Muscle layer of duodenum (tissue), 2 donors: ENCODE measurements around the gene GLT8D1.
A peak's percentile ranks its signal among the peaks of the same experiment; 100 is the strongest.

Experiments
- H3K27ac ChIP-seq: one replicate; pipeline ENCODE4 v1.7.0; 2013; ENCODE audit warnings: mild to moderate bottlenecking, low read length
- H3K27me3 ChIP-seq: one replicate; pipeline ENCODE4 v1.7.0; 2013; ENCODE audit warnings: low read depth, mild to moderate bottlenecking, control low read depth, low read length
- H3K36me3 ChIP-seq, 2 donors: one replicate each; pipeline ENCODE4 v1.7.0; 2013; ENCODE audit warnings: low read length in 2 of 2, control low read depth in 1 of 2, mild to moderate bottlenecking in 1 of 2; ENCODE audit not compliant: insufficient read depth in 2 of 2, control insufficient read depth in 1 of 2
- H3K4me1 ChIP-seq, 2 donors: one replicate each; pipeline ENCODE4 v1.7.0; 2013; ENCODE audit warnings: low read length in 2 of 2, mild to moderate bottlenecking in 2 of 2, control low read depth in 1 of 2, moderate library complexity in 1 of 2; ENCODE audit not compliant: insufficient read depth in 2 of 2, control insufficient read depth in 1 of 2
- H3K4me3 ChIP-seq, 2 donors: one replicate each; pipeline ENCODE4 v1.7.0; 2013; ENCODE audit warnings: low read length in 2 of 2, low read depth in 1 of 2, mild to moderate bottlenecking in 1 of 2
- H3K9me3 ChIP-seq, 2 donors: one replicate each; pipeline ENCODE4 v1.7.0; 2013; ENCODE audit warnings: low read length in 2 of 2, control low read depth in 1 of 2, mild to moderate bottlenecking in 1 of 2; ENCODE audit not compliant: control insufficient read depth in 1 of 2
- donor health status: healthy.

Gene GLT8D1

GRCh38 chr3:52690560-52690959 lies 15.0 kb downstream of the GLT8D1 start:
- Histone ChIP-seq H3K27ac (no peak overlapping the region), H3K36me3 (peaks cover 72 to 82% of the 10 kb centered on the region in 2 donors), H3K4me3 (no peak overlapping the region), H3K27me3 (no peaks in the 10 kb centered on the region), H3K9me3 (no peaks in the 10 kb centered on the region), H3K4me1 (peaks cover 0 to 11% of the 10 kb centered on the region in 2 donors)

- peaks cover 4 to 18% of the 10 kb centered on the region in 2 donors for H3K4me1 ChIP-seq
- H3K27me3 ChIP-seq: no peaks in the 10 kb centered on the region
- no peak overlapping the region for H3K27ac ChIP-seq
- no peaks in the 10 kb centered on the region for H3K9me3 ChIP-seq
- H3K4me3 ChIP-seq: no peak overlapping the region
- H3K36me3 ChIP-seq: peaks cover 59 to 68% of the 10 kb centered on the region in 2 donors
Observed at GRCh38 chr3:52689151-52689550, 16.4 kb downstream of the GLT8D1 start.

GRCh38 chr3:52688266-52688665 lies 17.3 kb downstream of the GLT8D1 start:
- H3K27me3 ChIP-seq: no peaks in the 10 kb centered on the region
- no peak overlapping the region for H3K27ac ChIP-seq
- H3K4me1 ChIP-seq: peaks cover 4 to 27% of the 10 kb centered on the region in 2 donors
- H3K36me3 ChIP-seq: peaks cover 52 to 59% of the 10 kb centered on the region in 2 donors
- H3K4me3 ChIP-seq: no peak overlapping the region
- H3K9me3 ChIP-seq: no peaks in the 10 kb centered on the region

- peaks cover 39 to 45% of the 10 kb centered on the region in 2 donors for H3K36me3 ChIP-seq
- H3K4me3 ChIP-seq: peak within 1 kb of the TSS; percentile 88 to 89
- H3K27me3 ChIP-seq: no peaks in the 10 kb centered on the region
- no peaks in the 10 kb centered on the region for H3K9me3 ChIP-seq
- H3K4me1 ChIP-seq: peaks cover 4 to 28% of the 10 kb centered on the region in 2 donors
- peak within 1 kb of the TSS; percentile 95 for H3K27ac ChIP-seq
Observed at GRCh38 chr3:52685709-52686691, 19.6 kb downstream of the GLT8D1 start, which contains the start of the genes GNL3 and PBRM1. Gene GNL3 (plus strand): TSS chr3:52686032. CDS start chr3:52686093, 61 bp downstream. Gene PBRM1 (minus strand): TSS chr3:52685913.

GRCh38 chr3:52685285-52685708 lies 20.3 kb downstream of the GLT8D1 start:
- Histone ChIP-seq H3K27ac (peak overlapping the region; percentile 92), H3K27me3 (no peaks in the 10 kb centered on the region), H3K4me1 (peaks cover 4 to 28% of the 10 kb centered on the region in 2 donors), H3K36me3 (peaks cover 35 to 38% of the 10 kb centered on the region in 2 donors), H3K4me3 (peak overlapping the region; percentile 72 to 84), H3K9me3 (no peaks in the 10 kb centered on the region)

- H3K27ac ChIP-seq: peak overlapping the region; percentile 92
- no peaks in the 10 kb centered on the region for H3K27me3 ChIP-seq
- H3K4me3 ChIP-seq: peak overlapping the region in 1 of 2 donors; percentile 72
- no peaks in the 10 kb centered on the region for H3K9me3 ChIP-seq
- H3K36me3 ChIP-seq: peaks cover 31 to 33% of the 10 kb centered on the region in 2 donors
- peaks cover 4 to 28% of the 10 kb centered on the region in 2 donors for H3K4me1 ChIP-seq
Observed at GRCh38 chr3:52684184-52684583, 21.4 kb downstream of the GLT8D1 start.

GRCh38 chr3:52683611-52684010 lies 22.0 kb downstream of the GLT8D1 start:
- Histone ChIP-seq H3K36me3 (peaks cover 31 to 33% of the 10 kb centered on the region in 2 donors), H3K27me3 (no peaks in the 10 kb centered on the region), H3K27ac (no peak overlapping the region), H3K9me3 (no peaks in the 10 kb centered on the region), H3K4me1 (peaks cover 4 to 28% of the 10 kb centered on the region in 2 donors), H3K4me3 (no peak overlapping the region)

- peaks cover 4 to 23% of the 10 kb centered on the region in 2 donors for H3K4me1 ChIP-seq
- no peak overlapping the region for H3K4me3 ChIP-seq
- peak overlapping the region; percentile 40 for H3K27ac ChIP-seq
- H3K9me3 ChIP-seq: no peaks in the 10 kb centered on the region
- H3K27me3 ChIP-seq: no peaks in the 10 kb centered on the region
- peaks cover 27 to 30% of the 10 kb centered on the region in 2 donors for H3K36me3 ChIP-seq
Observed at GRCh38 chr3:52682016-52682415, 23.6 kb downstream of the GLT8D1 start.

- Histone ChIP-seq H3K27ac (peak overlapping the region; percentile 40), H3K4me1 (peaks cover 4 to 19% of the 10 kb centered on the region in 2 donors)
Observed at GRCh38 chr3:52681596-52681995, 24.0 kb downstream of the GLT8D1 start.

GRCh38 chr3:52679811-52680210 lies 25.8 kb downstream of the GLT8D1 start:
- Histone ChIP-seq H3K4me1 (peaks cover 4 to 16% of the 10 kb centered on the region in 2 donors), H3K4me3 (no peak overlapping the region), H3K9me3 (no peaks in the 10 kb centered on the region), H3K27ac (peak overlapping the region; percentile 22), H3K36me3 (peaks cover 31 to 39% of the 10 kb centered on the region in 2 donors), H3K27me3 (no peaks in the 10 kb centered on the region)

More at GRCh38 chr3:52681596-52681995, 24.0 kb downstream of the GLT8D1 start:
- no peaks in the 10 kb centered on the region for H3K9me3 ChIP-seq
- no peaks in the 10 kb centered on the region for H3K27me3 ChIP-seq
- H3K4me3 ChIP-seq: no peak overlapping the region
- H3K36me3 ChIP-seq: peaks cover 27 to 35% of the 10 kb centered on the region in 2 donors

- no peak overlapping the region for H3K4me3 ChIP-seq
- no peak overlapping the region for H3K27ac ChIP-seq
- peaks cover 0 to 9% of the 10 kb centered on the region in 2 donors for H3K4me1 ChIP-seq
- no peaks in the 10 kb centered on the region for H3K9me3 ChIP-seq
- peaks cover 31 to 39% of the 10 kb centered on the region in 2 donors for H3K36me3 ChIP-seq
- H3K27me3 ChIP-seq: no peaks in the 10 kb centered on the region
Observed at GRCh38 chr3:52679199-52679538, 26.4 kb downstream of the GLT8D1 start.
